Liver (tissue), 9 donors: ENCODE results near the gene PPP1R3E. TPM values are rescaled to one million over a fixed set of nuclear protein-coding genes. Genes with fewer than 3 reads are reported as not detected.

ENCODE experiments used
- DNase-seq: peaks from one replicate; pipeline ENCODE4 v3.0.0-alpha.2; 2017; ENCODE audit warnings: low spot score
- H3K27ac ChIP-seq, 2 donors: one replicate each; pipeline ENCODE4 v1.7.0; 2013; ENCODE audit warnings: inconsistent platforms in 2 of 2, low read length in 2 of 2, control low read depth in 1 of 2, low read depth in 1 of 2, mild to moderate bottlenecking in 1 of 2
- H3K27me3 ChIP-seq, 4 donors: one replicate each; pipeline versions ENCODE4 v1.6.1 to v1.7.0; 2013; ENCODE audit warnings: low read length in 3 of 4, inconsistent platforms in 1 of 4, mild to moderate bottlenecking in 1 of 4, moderate library complexity in 1 of 4; ENCODE audit not compliant: control insufficient read depth in 4 of 4, insufficient read depth in 4 of 4
- H3K36me3 ChIP-seq, 4 donors: one replicate each; pipeline versions ENCODE4 v1.6.1 to v1.7.0; 2013; ENCODE audit warnings: low read length in 3 of 4, mild to moderate bottlenecking in 3 of 4, low read depth in 1 of 4, moderate library complexity in 1 of 4; ENCODE audit not compliant: control insufficient read depth in 4 of 4, insufficient read depth in 3 of 4
- H3K4me1 ChIP-seq, 4 donors: one replicate each; pipeline versions ENCODE4 v1.6.1 to v1.7.0; 2013; ENCODE audit warnings: low read length in 3 of 4, mild to moderate bottlenecking in 3 of 4, moderate library complexity in 1 of 4; ENCODE audit not compliant: control insufficient read depth in 4 of 4, insufficient read depth in 4 of 4
- H3K4me3 ChIP-seq, 3 donors: one replicate each; pipeline versions ENCODE4 v1.6.1 to v1.7.0; 2013; ENCODE audit warnings: low read length in 3 of 3, control low read depth in 1 of 3, low read depth in 1 of 3, mild to moderate bottlenecking in 1 of 3
- H3K9ac ChIP-seq, 2 donors: one replicate each; pipeline ENCODE4 v1.7.0; 2013; ENCODE audit warnings: low read length in 2 of 2, mild to moderate bottlenecking in 2 of 2, moderate library complexity in 2 of 2, control low read depth in 1 of 2, low read depth in 1 of 2
- H3K9me3 ChIP-seq, 4 donors: one replicate each; pipeline versions ENCODE4 v1.6.1 to v1.7.0; 2013; ENCODE audit warnings: low read length in 3 of 4; ENCODE audit not compliant: control insufficient read depth in 4 of 4
- CTCF ChIP-seq: fragments of 150-350 bp; IDR thresholded peaks from 2 replicates; pipeline ENCODE4 v1.5.1; 2017; ENCODE audit warnings: improper control_type of control experiment, low read depth, low read length; ENCODE audit not compliant: missing input control
- EGR1 ChIP-seq, 2 donors: IDR thresholded peaks; 2 replicates each; pipeline ENCODE4 v1.6.1; 2016 to 2018; ENCODE audit warnings: antibody characterized with exemption in 2 of 2, low read depth in 2 of 2
- FOXA1 ChIP-seq: IDR thresholded peaks from 2 replicates; pipeline ENCODE4 v1.6.1; 2016; ENCODE audit warnings: antibody characterized with exemption
- FOXA2 ChIP-seq: IDR thresholded peaks from 2 replicates; pipeline ENCODE4 v1.6.1; 2016; ENCODE audit warnings: antibody characterized with exemption
- GABPA ChIP-seq, 2 donors: IDR thresholded peaks in 1 of 2; conservative IDR thresholded peaks in 1 of 2; 2 replicates each; pipeline ENCODE4 v1.6.1; 2016; ENCODE audit warnings: antibody characterized with exemption in 2 of 2, mild to moderate bottlenecking in 1 of 2, moderate library complexity in 1 of 2
- HNF4A ChIP-seq, 2 donors: conservative IDR thresholded peaks; 2 replicates each; pipeline ENCODE4 v1.6.1; 2016; ENCODE audit warnings: antibody characterized with exemption in 2 of 2, mild to moderate bottlenecking in 2 of 2
- HNF4G ChIP-seq: IDR thresholded peaks from 2 replicates; pipeline ENCODE4 v1.6.1; 2016; ENCODE audit warnings: antibody characterized with exemption
- JUND ChIP-seq, 2 donors: IDR thresholded peaks; 2 replicates each; pipeline ENCODE4 v1.6.1; 2016; ENCODE audit warnings: antibody characterized with exemption in 2 of 2
- MAX ChIP-seq: IDR thresholded peaks from 2 replicates; pipeline ENCODE4 v1.6.1; 2016; ENCODE audit warnings: antibody characterized with exemption
- NR2F2 ChIP-seq: IDR thresholded peaks from 2 replicates; pipeline ENCODE4 v1.6.1; 2016; ENCODE audit warnings: antibody characterized with exemption
- RAD21 ChIP-seq, 2 donors: IDR thresholded peaks; 2 replicates each; pipeline ENCODE4 v1.6.1; 2016; ENCODE audit warnings: antibody characterized with exemption in 2 of 2, mild to moderate bottlenecking in 2 of 2
- REST ChIP-seq: IDR thresholded peaks from 2 replicates; pipeline ENCODE4 v1.6.1; 2016; ENCODE audit warnings: antibody characterized with exemption, mild to moderate bottlenecking
- RXRA ChIP-seq, 2 donors: IDR thresholded peaks; 2 replicates each; pipeline ENCODE4 v1.6.1; 2017 to 2018; ENCODE audit warnings: antibody characterized with exemption in 2 of 2, mild to moderate bottlenecking in 1 of 2
- SP1 ChIP-seq: IDR thresholded peaks from 2 replicates; pipeline ENCODE4 v1.6.1; 2018; ENCODE audit warnings: antibody characterized with exemption, mild to moderate bottlenecking
- TAF1 ChIP-seq: conservative IDR thresholded peaks from 2 replicates; pipeline ENCODE4 v1.6.1; 2016; ENCODE audit warnings: antibody characterized with exemption, mild to moderate bottlenecking
- YY1 ChIP-seq: IDR thresholded peaks from 2 replicates; pipeline ENCODE4 v1.6.1; 2016; ENCODE audit warnings: antibody characterized with exemption, mild to moderate bottlenecking
- ZBTB33 ChIP-seq: IDR thresholded peaks from 2 replicates; pipeline ENCODE4 v1.6.1; 2016; ENCODE audit warnings: antibody characterized with exemption
- WGBS: extraction: QIAGEN DNeasy Blood & Tissue Kit; methylation state at CpG from one replicate; pipeline ENCODE4 v1.1.7; 2013; 5-methylcytosine and 5-hydroxymethylcytosine counted together
- polyA plus RNA-seq, 2 donors: library from polyadenylated mRNA; stranded (reverse) in 1 of 2; unstranded in 1 of 2; fragments of 200-250 nt in 1 of 2; fragments of >200 nt in 1 of 2; fragmentation: Nextera tagmentation in 1 of 2; extraction: Ambion mirVana in 1 of 2; gene quantifications; one replicate each; pipeline versions ENCODE4 v1.2.1 to v1.2.3, GENCODE V29; 2013 to 2015
- total RNA-seq, 2 donors: library from RNA; depleted of rRNA; stranded (reverse); fragments of >200 nt; gene quantifications; one replicate each; pipeline ENCODE4 v1.2.3, GENCODE V29; 2014
- TF ChIP-seq, protein P1 (sequence below): IDR thresholded peaks from 2 replicates; pipeline ENCODE4 v1.6.1; 2016; ENCODE audit warnings: antibody characterized with exemption
- donor health status: healthy.
- donor health status: healthy.
- donor health status: healthy.
- donor health status: healthy.
- donor health status: healthy.

The PPP1R3E gene
- total and polyA plus RNA-seq, 4 donors = 2.5 to 4.7 (median 3.6) TPM

GRCh38 chr14:23286020-23286901 lies 16.4 kb downstream of the PPP1R3E start, which contains the start of gene HOMEZ:
HOMEZ (minus strand) TSS chr14:23286132; CDS start chr14:23285952, 180 bp downstream.
- peak; percentile 94 for TF ChIP-seq YY1
- TF ChIP-seq MAX = no peak
- TF ChIP-seq, protein P1, sequence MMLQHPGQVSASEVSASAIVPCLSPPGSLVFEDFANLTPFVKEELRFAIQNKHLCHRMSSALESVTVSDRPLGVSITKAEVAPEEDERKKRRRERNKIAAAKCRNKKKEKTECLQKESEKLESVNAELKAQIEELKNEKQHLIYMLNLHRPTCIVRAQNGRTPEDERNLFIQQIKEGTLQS = no peak
- no peak for TF ChIP-seq FOXA1
- TF ChIP-seq JUND (IDR thresholded peaks at IDR 0.05) = peak in 1 of 2 donors; percentile 55
- peak; percentile 81 for TF ChIP-seq NR2F2
- peak; percentile 97 for TF ChIP-seq SP1
- peak; percentile 65 to 90 for TF ChIP-seq HNF4A (conservative IDR thresholded peaks at IDR 0.05)
- peak; percentile 73 to 87 for TF ChIP-seq RXRA (IDR thresholded peaks at IDR 0.05)
- TF ChIP-seq RAD21 (IDR thresholded peaks at IDR 0.05) = peak; percentile 20 to 26
- peak in 1 of 2 donors; percentile 9 for TF ChIP-seq GABPA (IDR thresholded peaks at IDR 0.05 in 1 of 2, conservative IDR thresholded peaks at IDR 0.05 in 1 of 2)
- peak in 1 of 2 donors; percentile 21 for TF ChIP-seq EGR1 (IDR thresholded peaks at IDR 0.05; ENCODE audit: low read depth in 2 of 2)
- peak; percentile 53 for TF ChIP-seq TAF1
- TF ChIP-seq HNF4G = peak; percentile 38
- TF ChIP-seq CTCF = no peak
- TF ChIP-seq FOXA2 = no peak
- no peak for TF ChIP-seq ZBTB33
- peak; percentile 69 for TF ChIP-seq REST
- H3K9me3 ChIP-seq = no peaks in the 10 kb centered on the region
- peaks cover 5 to 17% (median 16%) of the 10 kb centered on the region in 4 donors for H3K4me1 ChIP-seq
- H3K27me3 ChIP-seq = no peaks in the 10 kb centered on the region
- peak within 1 kb of the TSS; percentile 93 to 98 for H3K27ac ChIP-seq
- peak within 1 kb of the TSS; percentile 72 to 92 (median 83) for H3K4me3 ChIP-seq
- H3K36me3 ChIP-seq = no peaks in the 10 kb centered on the region
- H3K9ac ChIP-seq = peak within 1 kb of the TSS; percentile 94 to 97
- peak; percentile 99 for DNase-seq
- under 1% methylated on average over 53 of the region's 53 CpGs for WGBS
